GM12892 (cell line): ENCODE measurements around the gene TUNAR.

Source experiments
- DNase-seq: peaks from one replicate; pipeline ENCODE4 v3.0.0; 2011; ENCODE audit not compliant: insufficient read length
- FAIRE-seq: peaks from 2 replicates; lab custom pipeline; 2011; peaks lifted over from hg19 to GRCh38; lab: Jason Lieb, UNC
- POLR2A ChIP-seq: IDR thresholded peaks from 2 replicates; pipeline ENCODE4 v1.6.1; 2011; ENCODE audit warnings: low read depth, low read length, control low read depth
- POLR2AphosphoS5 ChIP-seq: IDR thresholded peaks from 2 replicates; pipeline ENCODE4 v1.6.1; 2011; ENCODE audit warnings: low read depth, low read length, control low read depth
- TAF1 ChIP-seq: IDR thresholded peaks from 2 replicates; pipeline ENCODE4 v1.6.1; 2011; ENCODE audit warnings: low read depth, mild to moderate bottlenecking, control low read depth, low read length, borderline replicate concordance

TUNAR gene

GRCh38 chr14:95875831-95876760 is 536 bp upstream of the TUNAR start:
- no peak for FAIRE-seq

GRCh38 chr14:95877633-95878032 is 1.0 kb downstream of the TUNAR start:
- TF ChIP-seq POLR2AphosphoS5 (no peak), POLR2A (no peak), TAF1 (no peak)
- FAIRE-seq, result no peak
- DNase-seq, result no peak

More at GRCh38 chr14:95875831-95876760, 536 bp upstream of the TUNAR start:
- DNase-seq, result no peak
- TF ChIP-seq POLR2AphosphoS5, result no peak
- no peak for TF ChIP-seq TAF1
- TF ChIP-seq POLR2A, result no peak

GRCh38 chr14:95884377-95884776 is 7.7 kb downstream of the TUNAR start:
- FAIRE-seq, result no peak
- no peak for DNase-seq
- TF ChIP-seq POLR2A (no peak), TAF1 (no peak), POLR2AphosphoS5 (no peak)

- DNase-seq (no peak), FAIRE-seq (no peak)
- TF ChIP-seq POLR2AphosphoS5, result no peak
- no peak for TF ChIP-seq POLR2A
- no peak for TF ChIP-seq TAF1
Observed at GRCh38 chr14:95885278-95885677, 8.6 kb downstream of the TUNAR start.

- no peak for FAIRE-seq
Observed at GRCh38 chr14:95885866-95886265, 9.2 kb downstream of the TUNAR start.

GRCh38 chr14:95886366-95887056 is 9.9 kb downstream of the TUNAR start:
- TF ChIP-seq POLR2A, result no peak
- no peak for TF ChIP-seq POLR2AphosphoS5
- TF ChIP-seq TAF1, result no peak
- no peak for FAIRE-seq
- DNase-seq, result no peak

More at GRCh38 chr14:95885866-95886265, 9.2 kb downstream of the TUNAR start:
- no peak for TF ChIP-seq POLR2A
- no peak for TF ChIP-seq POLR2AphosphoS5
- no peak for TF ChIP-seq TAF1
- DNase-seq, result no peak

GRCh38 chr14:95887351-95887750 is 10.7 kb downstream of the TUNAR start:
- DNase-seq (no peak), FAIRE-seq (no peak)

GRCh38 chr14:95889236-95889979 is 12.8 kb downstream of the TUNAR start:
- TF ChIP-seq TAF1, result no peak
- no peak for TF ChIP-seq POLR2A
- no peak for TF ChIP-seq POLR2AphosphoS5
- DNase-seq (no peak), FAIRE-seq (no peak)

More at GRCh38 chr14:95887351-95887750, 10.7 kb downstream of the TUNAR start:
- TF ChIP-seq POLR2A, result no peak
- no peak for TF ChIP-seq TAF1
- no peak for TF ChIP-seq POLR2AphosphoS5

- no peak for FAIRE-seq
- TF ChIP-seq TAF1, result no peak
- no peak for TF ChIP-seq POLR2AphosphoS5
- no peak for TF ChIP-seq POLR2A
- no peak for DNase-seq
Observed at GRCh38 chr14:95891742-95892141, 15.1 kb downstream of the TUNAR start.

GRCh38 chr14:95892142-95892541 is 15.5 kb downstream of the TUNAR start:
- no peak for TF ChIP-seq POLR2A
- no peak for TF ChIP-seq TAF1
- no peak for TF ChIP-seq POLR2AphosphoS5
- no peak for FAIRE-seq

GRCh38 chr14:95895720-95896119 is 19.1 kb downstream of the TUNAR start:
- FAIRE-seq (no peak), DNase-seq (no peak)
- TF ChIP-seq TAF1 (no peak), POLR2AphosphoS5 (no peak)

More at GRCh38 chr14:95892142-95892541, 15.5 kb downstream of the TUNAR start:
- no peak for DNase-seq
